Breast epithelium (tissue), 3 donors: ENCODE data around the gene PTPN2.

Experiments used
- POLR2AphosphoS5 ChIP-seq, 3 donors: sonication (generic); formaldehyde crosslinking; IDR thresholded peaks; one replicate each; pipeline ENCODE4 v1.6.1; 2017; ENCODE audit warnings: antibody characterized with exemption in 3 of 3
- TF ChIP-seq, protein P1 (sequence below), 3 donors: fragments of 450-650 bp; IDR thresholded peaks; one replicate each; pipeline ENCODE4 v1.5.1; 2016 to 2017; ENCODE audit warnings: antibody characterized with exemption in 3 of 3, mild to moderate bottlenecking in 3 of 3, moderate library complexity in 3 of 3

DNA sequence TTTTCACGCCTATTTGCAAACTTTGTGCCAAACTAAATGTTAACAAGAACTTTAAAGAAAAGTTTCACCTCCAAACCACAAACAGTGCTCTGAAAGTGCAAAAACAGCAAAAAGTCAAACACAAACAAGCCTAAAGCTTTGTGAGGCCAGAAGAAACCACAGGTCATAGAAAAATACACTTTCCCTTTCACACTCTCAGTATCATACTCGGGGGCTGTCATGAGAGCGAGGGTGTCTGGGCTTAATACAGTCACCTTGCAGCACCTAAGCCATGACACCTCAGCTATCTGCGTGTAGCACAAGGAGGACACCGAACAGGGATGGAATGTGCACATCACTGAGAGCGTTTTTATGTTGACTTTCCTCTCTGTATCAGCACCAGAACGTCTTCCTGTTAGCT, 37.1 kb upstream of the PTPN2 start:
- TF ChIP-seq POLR2AphosphoS5 (IDR thresholded peaks at IDR 0.05) = no peak
- TF ChIP-seq, protein P1, sequence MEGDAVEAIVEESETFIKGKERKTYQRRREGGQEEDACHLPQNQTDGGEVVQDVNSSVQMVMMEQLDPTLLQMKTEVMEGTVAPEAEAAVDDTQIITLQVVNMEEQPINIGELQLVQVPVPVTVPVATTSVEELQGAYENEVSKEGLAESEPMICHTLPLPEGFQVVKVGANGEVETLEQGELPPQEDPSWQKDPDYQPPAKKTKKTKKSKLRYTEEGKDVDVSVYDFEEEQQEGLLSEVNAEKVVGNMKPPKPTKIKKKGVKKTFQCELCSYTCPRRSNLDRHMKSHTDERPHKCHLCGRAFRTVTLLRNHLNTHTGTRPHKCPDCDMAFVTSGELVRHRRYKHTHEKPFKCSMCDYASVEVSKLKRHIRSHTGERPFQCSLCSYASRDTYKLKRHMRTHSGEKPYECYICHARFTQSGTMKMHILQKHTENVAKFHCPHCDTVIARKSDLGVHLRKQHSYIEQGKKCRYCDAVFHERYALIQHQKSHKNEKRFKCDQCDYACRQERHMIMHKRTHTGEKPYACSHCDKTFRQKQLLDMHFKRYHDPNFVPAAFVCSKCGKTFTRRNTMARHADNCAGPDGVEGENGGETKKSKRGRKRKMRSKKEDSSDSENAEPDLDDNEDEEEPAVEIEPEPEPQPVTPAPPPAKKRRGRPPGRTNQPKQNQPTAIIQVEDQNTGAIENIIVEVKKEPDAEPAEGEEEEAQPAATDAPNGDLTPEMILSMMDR (IDR thresholded peaks at IDR 0.05) = no peak
